Measurements from ENCODE around the gene SPOCK1. TPM values are rescaled to one million over a fixed set of nuclear protein-coding genes. Genes with fewer than 3 reads are reported as not detected.
"Not testable (repeated sequence)": the region's sequence is repeated elsewhere in the genome, so short reads cannot be mapped to it uniquely, and the experiment has no call there.

SPOCK1 gene
- total RNA-seq, 1 donor from 2014 or later: not detected

DNA sequence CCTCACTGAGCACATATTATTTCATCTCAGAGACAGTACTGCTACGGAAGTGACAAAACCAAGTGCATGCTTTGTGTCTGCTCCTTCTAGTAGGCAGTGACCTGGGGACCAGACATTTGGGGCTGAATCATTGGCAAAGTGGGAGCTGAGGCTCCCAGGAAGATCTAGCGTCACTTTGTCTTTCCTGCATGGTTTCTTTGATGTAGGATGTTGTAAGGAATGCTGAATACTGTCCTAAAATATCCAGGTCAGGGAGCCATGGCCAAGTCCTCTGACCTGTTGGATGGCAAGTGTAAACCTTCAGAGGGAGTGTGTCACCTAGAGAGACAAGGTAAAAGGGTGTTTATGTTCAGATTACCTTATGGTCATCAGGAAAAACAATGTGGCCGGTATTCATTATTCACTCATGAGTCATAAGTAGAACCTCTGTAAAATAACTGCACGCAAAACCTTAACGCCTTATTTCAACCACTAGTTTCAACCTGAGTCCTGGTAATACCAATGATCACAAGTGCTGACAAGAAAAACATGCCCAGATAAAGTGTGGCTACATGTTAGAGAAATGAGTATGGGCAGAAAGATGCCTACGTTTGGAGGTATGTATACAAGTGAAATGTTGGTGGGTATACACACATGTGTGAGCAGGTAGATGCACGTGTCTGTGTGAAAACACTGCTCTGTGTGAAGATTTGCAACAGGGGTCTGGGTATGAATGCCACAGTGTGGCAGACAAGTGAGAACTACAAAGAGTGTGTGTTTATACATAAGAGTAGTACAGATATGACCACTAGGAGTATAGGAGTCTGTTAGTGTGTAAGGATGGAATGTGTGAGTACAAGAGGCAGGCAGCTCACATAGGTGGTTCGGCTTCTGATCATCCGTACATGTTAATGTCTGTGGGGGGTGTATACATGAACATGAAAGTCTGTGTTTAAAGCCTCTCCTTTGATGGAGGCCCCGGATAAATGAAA is 263.9 kb downstream of the SPOCK1 start:
- H3K27me3 Mint-ChIP-seq (ENCODE audit: low read depth): no peaks in the 10 kb centered on the region
- H3K36me3 Mint-ChIP-seq (ENCODE audit: low read depth): no peaks in the 10 kb centered on the region
- intact Hi-C loops (cut with micrococcal nuclease): no loop called here
- H3K4me1 Mint-ChIP-seq (ENCODE audit: low read depth): no peaks in the 10 kb centered on the region
- no peak overlapping the region for H3K27ac Mint-ChIP-seq
- DNase-seq (ENCODE audit: low spot score): no peak
- H3K9me3 Mint-ChIP-seq: no peaks in the 10 kb centered on the region
- H3K4me3 Mint-ChIP-seq (ENCODE audit: low read depth): no peak overlapping the region

DNA sequence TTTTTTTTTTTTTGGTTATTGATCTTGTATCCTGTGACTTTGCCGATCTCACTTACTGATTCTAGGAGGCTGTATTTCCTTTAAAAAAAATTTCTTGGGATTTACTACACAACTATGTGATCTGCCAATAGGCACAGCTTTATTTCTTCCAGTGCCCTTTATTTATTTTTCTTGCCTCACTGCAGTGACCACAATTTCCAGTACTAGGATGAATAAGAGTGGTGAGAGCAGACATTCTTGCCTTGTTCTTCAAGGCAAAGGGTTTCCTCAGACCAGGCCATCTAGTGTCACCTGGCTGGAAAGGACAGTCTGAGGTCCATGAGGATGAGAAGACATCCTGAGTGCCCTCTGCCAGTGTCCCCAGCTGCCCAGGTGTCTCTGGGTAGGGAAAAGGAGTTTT is 265.4 kb downstream of the SPOCK1 start:
- intact Hi-C loops (cut with micrococcal nuclease): no loop called here
- no peaks in the 10 kb centered on the region for H3K4me1 Mint-ChIP-seq (ENCODE audit: low read depth)
- no peaks in the 10 kb centered on the region for H3K27me3 Mint-ChIP-seq (ENCODE audit: low read depth)
- no peak for DNase-seq (ENCODE audit: low spot score)
- no peak overlapping the region for H3K27ac Mint-ChIP-seq
- no peaks in the 10 kb centered on the region for H3K36me3 Mint-ChIP-seq (ENCODE audit: low read depth)
- no peak overlapping the region for H3K4me3 Mint-ChIP-seq (ENCODE audit: low read depth)
- H3K9me3 Mint-ChIP-seq: no peaks in the 10 kb centered on the region

DNA sequence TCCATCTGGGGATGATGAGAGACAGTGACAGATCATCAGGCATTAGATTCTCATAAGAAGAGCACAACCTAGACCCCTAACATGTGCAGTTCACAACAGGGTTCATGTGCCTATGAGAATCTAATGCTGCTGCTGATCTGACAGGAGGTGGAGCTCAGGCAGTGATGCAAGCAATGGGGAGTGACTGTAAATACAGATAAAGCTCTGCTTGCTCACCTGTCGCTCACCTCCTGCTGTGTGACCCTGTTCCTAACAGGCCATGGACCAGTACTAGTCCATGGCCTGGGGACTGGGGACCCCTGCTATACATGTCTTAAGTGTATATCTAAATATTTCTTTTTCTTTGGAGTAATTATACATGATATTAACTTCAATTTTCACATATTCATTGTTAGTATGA is 265.8 kb downstream of the SPOCK1 start:
- H3K27me3 Mint-ChIP-seq (ENCODE audit: low read depth); H3K4me1 Mint-ChIP-seq (ENCODE audit: low read depth); H3K9me3 Mint-ChIP-seq; DNase-seq (ENCODE audit: low spot score); intact Hi-C loops (cut with micrococcal nuclease); H3K27ac Mint-ChIP-seq; H3K36me3 Mint-ChIP-seq (ENCODE audit: low read depth); H3K4me3 Mint-ChIP-seq (ENCODE audit: low read depth): not testable (repeated sequence)

DNA sequence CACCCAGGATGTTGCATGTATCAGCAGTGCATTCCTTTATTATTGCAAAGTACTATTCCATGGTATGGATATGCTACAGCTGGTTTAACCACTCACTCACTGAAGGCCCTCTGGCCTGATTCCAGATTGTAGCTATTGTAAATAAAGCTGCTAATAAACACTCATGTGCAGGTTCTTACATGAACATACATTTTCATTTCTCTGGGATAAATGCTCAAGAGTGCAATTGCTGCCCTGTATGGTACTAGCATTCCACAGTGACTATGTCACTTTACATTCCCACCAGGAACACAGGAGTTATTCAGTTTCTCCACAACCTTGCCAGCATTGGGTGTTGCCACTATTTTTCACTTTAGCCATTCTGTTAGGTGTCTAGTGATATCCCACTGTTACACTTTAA is 267.6 kb downstream of the SPOCK1 start:
- intact Hi-C loops (cut with micrococcal nuclease): no loop called here
- H3K36me3 Mint-ChIP-seq (ENCODE audit: low read depth): no peaks in the 10 kb centered on the region
- DNase-seq (ENCODE audit: low spot score): no peak
- H3K27ac Mint-ChIP-seq: no peak overlapping the region
- H3K4me3 Mint-ChIP-seq (ENCODE audit: low read depth): no peak overlapping the region
- no peaks in the 10 kb centered on the region for H3K9me3 Mint-ChIP-seq
- H3K4me1 Mint-ChIP-seq (ENCODE audit: low read depth): no peaks in the 10 kb centered on the region
- H3K27me3 Mint-ChIP-seq (ENCODE audit: low read depth): no peaks in the 10 kb centered on the region

DNA sequence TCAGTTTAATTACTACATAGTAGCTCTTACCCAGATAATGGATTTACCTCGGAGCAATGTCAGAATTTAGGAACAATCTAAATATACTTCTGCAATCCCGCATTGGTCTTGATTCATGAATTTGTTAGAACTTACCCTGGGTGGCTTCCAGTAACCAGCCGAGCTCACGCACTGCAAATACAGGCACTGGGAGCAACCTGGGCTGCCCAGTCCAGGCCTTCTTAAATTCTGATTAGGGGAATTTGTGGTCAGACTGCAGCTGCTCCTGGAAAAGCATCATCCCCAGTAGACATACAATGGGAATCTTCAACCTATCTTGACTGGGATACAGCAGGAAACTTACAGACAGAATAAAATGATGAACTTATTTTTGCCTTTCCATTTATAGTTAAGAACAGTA is 270.3 kb downstream of the SPOCK1 start:
- H3K4me1 Mint-ChIP-seq (ENCODE audit: low read depth): no peaks in the 10 kb centered on the region
- H3K4me3 Mint-ChIP-seq (ENCODE audit: low read depth): no peak overlapping the region
- DNase-seq (ENCODE audit: low spot score): no peak
- intact Hi-C loops (cut with micrococcal nuclease): no loop called here
- H3K9me3 Mint-ChIP-seq: no peaks in the 10 kb centered on the region
- no peaks in the 10 kb centered on the region for H3K27me3 Mint-ChIP-seq (ENCODE audit: low read depth)
- no peaks in the 10 kb centered on the region for H3K36me3 Mint-ChIP-seq (ENCODE audit: low read depth)
- H3K27ac Mint-ChIP-seq: no peak overlapping the region

DNA sequence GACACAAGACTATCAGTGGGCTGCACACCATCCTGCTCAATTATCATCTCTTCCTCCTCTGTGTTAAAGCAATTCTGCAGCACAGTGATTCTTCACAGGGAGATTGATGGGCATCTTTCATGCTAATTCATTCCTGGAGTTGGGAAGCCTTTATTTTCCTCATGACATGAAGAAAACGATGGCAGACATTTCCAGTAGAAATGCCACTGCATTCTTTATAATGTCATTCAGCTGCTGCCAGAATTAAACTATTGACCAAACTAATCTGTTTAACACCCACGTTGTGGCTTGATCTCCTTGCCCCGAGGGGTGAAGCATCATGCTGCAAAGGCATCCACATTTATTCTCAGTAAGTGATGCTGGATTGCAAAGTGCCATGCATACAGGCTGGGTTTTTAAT is 273.0 kb downstream of the SPOCK1 start:
- no peak overlapping the region for H3K4me3 Mint-ChIP-seq (ENCODE audit: low read depth)

DNA sequence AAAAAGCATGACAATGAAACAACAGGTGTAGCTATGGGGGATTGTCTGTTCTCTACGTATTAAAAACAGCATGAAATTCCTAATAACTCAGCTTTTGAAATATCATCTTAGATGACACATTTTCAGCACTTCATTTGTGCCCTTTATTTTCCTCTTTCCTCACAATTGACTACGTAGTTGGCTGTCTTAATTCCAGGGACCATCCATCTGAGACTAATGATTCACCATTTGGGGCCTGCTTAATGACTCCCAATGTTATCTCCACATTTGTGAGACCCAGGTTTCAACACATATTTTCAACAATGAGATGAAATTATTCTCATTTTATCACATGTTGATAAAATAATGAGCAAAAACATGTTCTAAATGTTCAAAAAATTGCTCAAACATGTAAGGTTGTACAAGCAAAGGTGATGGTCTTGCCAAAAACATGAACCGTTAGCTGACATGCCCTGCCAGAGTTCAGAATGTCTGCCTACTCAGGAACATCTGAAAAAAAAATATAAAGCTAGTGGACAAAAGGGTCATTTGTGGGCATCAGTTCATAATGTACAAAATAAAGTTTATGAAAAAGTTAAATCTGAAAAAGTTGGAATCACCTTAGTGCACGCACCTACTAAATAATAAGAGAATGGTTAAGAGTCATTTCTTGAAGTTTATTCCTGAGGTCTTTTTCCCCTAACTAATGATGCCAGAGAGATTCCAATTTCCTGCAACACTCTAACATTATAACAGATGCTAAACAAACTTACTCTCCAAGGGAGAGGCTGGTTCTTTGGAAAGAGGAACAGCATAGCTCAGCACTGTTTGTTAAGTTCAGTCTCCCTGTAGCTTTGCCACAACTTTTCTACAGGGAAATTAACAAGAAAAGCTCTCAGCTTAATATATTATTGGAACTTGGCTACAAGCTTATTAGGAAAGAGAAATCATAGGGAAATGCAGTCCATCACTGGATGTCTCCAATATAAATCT is 275.5 kb downstream of the SPOCK1 start:
- Mint-ChIP-seq H3K9me3 (no peaks in the 10 kb centered on the region), H3K4me3 (ENCODE audit: low read depth) (no peak overlapping the region), H3K4me1 (ENCODE audit: low read depth) (no peaks in the 10 kb centered on the region), H3K27me3 (ENCODE audit: low read depth) (no peaks in the 10 kb centered on the region), H3K27ac (no peak overlapping the region), H3K36me3 (ENCODE audit: low read depth) (no peaks in the 10 kb centered on the region)
- intact Hi-C loops (cut with micrococcal nuclease): no loop called here
- DNase-seq (ENCODE audit: low spot score): no peak

More for the DNA sequence above, 273.0 kb downstream of the SPOCK1 start:
- Mint-ChIP-seq H3K36me3 (ENCODE audit: low read depth) (no peaks in the 10 kb centered on the region), H3K27me3 (ENCODE audit: low read depth) (no peaks in the 10 kb centered on the region), H3K27ac (no peak overlapping the region), H3K9me3 (no peaks in the 10 kb centered on the region), H3K4me1 (ENCODE audit: low read depth) (no peaks in the 10 kb centered on the region)
- no peak for DNase-seq (ENCODE audit: low spot score)
- intact Hi-C loops (cut with micrococcal nuclease): no loop called here

DNA sequence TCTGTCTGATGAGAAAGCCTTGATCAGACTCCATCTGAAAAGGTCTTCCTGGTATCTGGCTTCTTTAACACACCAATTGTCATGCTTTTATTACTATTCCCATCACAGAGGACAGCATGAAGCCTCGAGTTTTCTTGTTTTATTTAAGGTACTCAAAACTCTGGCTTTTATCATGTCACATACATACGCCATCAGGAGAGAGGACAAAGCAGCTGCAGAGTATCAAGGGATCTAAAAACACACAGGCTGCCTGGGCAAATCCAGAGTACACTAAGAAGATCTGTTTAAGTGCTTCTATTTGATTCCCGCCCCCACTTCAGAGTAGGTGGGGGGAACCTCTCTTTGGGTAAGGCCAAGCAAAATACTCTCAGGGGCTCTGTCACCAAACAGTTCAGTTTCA is 277.2 kb downstream of the SPOCK1 start:
- DNase-seq (ENCODE audit: low spot score): no peak
- Mint-ChIP-seq H3K27ac (no peak overlapping the region), H3K4me3 (ENCODE audit: low read depth) (no peak overlapping the region), H3K4me1 (ENCODE audit: low read depth) (no peaks in the 10 kb centered on the region), H3K27me3 (ENCODE audit: low read depth) (no peaks in the 10 kb centered on the region), H3K36me3 (ENCODE audit: low read depth) (no peaks in the 10 kb centered on the region), H3K9me3 (no peaks in the 10 kb centered on the region)
- intact Hi-C loops (cut with micrococcal nuclease): no loop called here

DNA sequence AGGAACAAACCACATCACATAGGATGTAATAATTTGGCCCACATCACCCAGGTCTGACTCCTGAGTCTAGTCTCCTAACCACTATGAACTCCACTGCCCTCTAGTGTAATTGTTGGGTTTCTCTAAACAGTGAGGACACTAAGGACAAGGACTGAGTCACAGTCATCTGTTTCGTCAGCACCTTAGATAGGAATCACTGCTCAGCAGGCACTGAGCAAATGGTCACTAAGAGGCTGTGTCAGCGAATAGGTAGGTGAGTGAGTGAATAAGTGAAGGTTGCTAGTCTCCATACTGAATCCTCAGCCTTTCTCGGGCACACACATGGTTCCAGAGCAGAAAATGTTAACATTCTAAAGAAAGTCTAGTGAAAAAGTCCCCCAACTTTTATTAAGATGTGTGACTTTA is 278.6 kb downstream of the SPOCK1 start:
- no peaks in the 10 kb centered on the region for H3K4me1 Mint-ChIP-seq (ENCODE audit: low read depth)
- no peak overlapping the region for H3K27ac Mint-ChIP-seq
- no peaks in the 10 kb centered on the region for H3K9me3 Mint-ChIP-seq
- no peaks in the 10 kb centered on the region for H3K36me3 Mint-ChIP-seq (ENCODE audit: low read depth)
- H3K4me3 Mint-ChIP-seq (ENCODE audit: low read depth): no peak overlapping the region
- intact Hi-C loops (cut with micrococcal nuclease): no loop called here
- DNase-seq (ENCODE audit: low spot score): no peak
- H3K27me3 Mint-ChIP-seq (ENCODE audit: low read depth): no peaks in the 10 kb centered on the region

DNA sequence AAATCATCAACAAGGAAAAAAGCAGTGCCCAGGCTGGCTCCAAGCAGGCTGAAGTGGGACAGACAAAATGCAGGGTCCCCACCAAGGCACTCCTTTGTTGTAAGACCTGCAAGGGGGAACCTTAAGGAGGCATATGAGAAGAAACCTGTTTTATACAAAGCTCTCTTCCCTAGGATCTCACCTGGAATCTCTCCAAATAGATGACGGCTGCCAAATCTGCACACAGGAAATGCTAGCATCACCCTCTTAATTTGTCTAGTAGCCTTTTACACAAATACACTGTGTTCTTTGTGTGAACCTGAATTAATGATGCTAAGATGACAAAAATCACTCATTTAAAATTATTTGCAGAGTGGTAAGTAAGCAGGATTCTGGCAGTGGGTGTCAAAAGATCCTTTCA is 280.2 kb downstream of the SPOCK1 start:
- intact Hi-C loops (cut with micrococcal nuclease): no loop called here
- Mint-ChIP-seq H3K4me1 (ENCODE audit: low read depth) (no peaks in the 10 kb centered on the region), H3K4me3 (ENCODE audit: low read depth) (no peak overlapping the region), H3K27ac (no peak overlapping the region), H3K9me3 (no peaks in the 10 kb centered on the region), H3K27me3 (ENCODE audit: low read depth) (no peaks in the 10 kb centered on the region), H3K36me3 (ENCODE audit: low read depth) (no peaks in the 10 kb centered on the region)
- DNase-seq (ENCODE audit: low spot score): no peak

DNA sequence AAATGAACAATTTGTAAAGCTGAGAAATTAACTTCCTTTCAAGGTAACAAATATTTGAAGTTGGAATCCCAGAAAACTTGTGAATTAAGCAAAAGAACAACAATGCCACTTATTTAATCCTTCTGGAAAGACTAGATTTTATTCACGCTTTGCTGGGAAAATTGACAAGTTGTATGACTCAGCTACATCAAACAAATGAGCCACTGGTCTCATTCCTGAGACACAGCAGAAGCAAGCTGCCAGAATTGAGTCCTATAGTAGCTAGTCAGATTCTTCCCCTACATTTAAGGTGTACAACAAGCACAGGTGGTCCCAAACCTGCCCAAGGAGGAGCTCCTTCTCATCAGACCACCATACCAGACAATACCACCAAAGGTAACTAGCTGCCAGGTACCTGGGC is 280.7 kb downstream of the SPOCK1 start:
- Mint-ChIP-seq H3K36me3 (ENCODE audit: low read depth) (no peaks in the 10 kb centered on the region), H3K27me3 (ENCODE audit: low read depth) (no peaks in the 10 kb centered on the region), H3K9me3 (no peaks in the 10 kb centered on the region), H3K4me1 (ENCODE audit: low read depth) (no peaks in the 10 kb centered on the region), H3K27ac (no peak overlapping the region), H3K4me3 (ENCODE audit: low read depth) (no peak overlapping the region)
- intact Hi-C loops (cut with micrococcal nuclease): no loop called here
- DNase-seq (ENCODE audit: low spot score): no peak

DNA sequence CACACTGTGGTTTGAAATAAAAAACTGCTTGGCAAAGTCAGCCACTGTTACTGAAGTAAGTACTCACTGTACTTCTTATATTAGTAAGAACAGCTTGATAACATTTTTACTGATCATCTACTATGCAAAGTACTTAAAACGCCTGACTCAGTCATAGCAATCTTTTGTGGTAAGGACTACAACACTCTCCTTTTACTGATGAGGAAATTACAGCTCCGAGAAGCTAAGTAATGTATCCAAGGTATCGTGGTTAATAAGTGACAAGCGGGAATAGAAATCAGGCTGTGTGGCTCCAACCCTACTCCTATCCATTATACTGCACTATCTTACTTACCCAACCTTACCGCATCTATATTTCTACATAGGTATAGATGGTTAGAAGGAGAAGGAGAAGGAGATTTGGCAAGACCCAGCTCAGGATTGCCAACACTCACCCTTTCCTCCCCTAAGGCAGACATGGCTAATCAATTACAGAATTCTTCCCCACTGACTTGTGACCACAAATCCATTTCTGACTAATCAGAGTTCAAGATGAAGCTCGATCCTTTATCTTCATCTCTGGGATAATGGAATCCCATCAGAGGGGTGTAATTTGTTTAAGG is 281.4 kb downstream of the SPOCK1 start:
- Mint-ChIP-seq H3K4me3 (ENCODE audit: low read depth) (no peak overlapping the region), H3K27ac (no peak overlapping the region), H3K4me1 (ENCODE audit: low read depth) (no peaks in the 10 kb centered on the region), H3K27me3 (ENCODE audit: low read depth) (no peaks in the 10 kb centered on the region), H3K9me3 (no peaks in the 10 kb centered on the region), H3K36me3 (ENCODE audit: low read depth) (no peaks in the 10 kb centered on the region)
- DNase-seq (ENCODE audit: low spot score): no peak
- intact Hi-C loops (cut with micrococcal nuclease): no loop called here
